ENCODE results near the gene PDSS1. TPM values are rescaled to one million over a fixed set of nuclear protein-coding genes. Genes with fewer than 3 reads are reported as not detected.

The PDSS1 gene
- total and polyA plus RNA-seq, 9 of the 15 experiments (the other 6 are each of a cell fraction or from before 2014, with no cell fraction given) = 11.0 to 59.5 (median 45.3) TPM

DNA sequence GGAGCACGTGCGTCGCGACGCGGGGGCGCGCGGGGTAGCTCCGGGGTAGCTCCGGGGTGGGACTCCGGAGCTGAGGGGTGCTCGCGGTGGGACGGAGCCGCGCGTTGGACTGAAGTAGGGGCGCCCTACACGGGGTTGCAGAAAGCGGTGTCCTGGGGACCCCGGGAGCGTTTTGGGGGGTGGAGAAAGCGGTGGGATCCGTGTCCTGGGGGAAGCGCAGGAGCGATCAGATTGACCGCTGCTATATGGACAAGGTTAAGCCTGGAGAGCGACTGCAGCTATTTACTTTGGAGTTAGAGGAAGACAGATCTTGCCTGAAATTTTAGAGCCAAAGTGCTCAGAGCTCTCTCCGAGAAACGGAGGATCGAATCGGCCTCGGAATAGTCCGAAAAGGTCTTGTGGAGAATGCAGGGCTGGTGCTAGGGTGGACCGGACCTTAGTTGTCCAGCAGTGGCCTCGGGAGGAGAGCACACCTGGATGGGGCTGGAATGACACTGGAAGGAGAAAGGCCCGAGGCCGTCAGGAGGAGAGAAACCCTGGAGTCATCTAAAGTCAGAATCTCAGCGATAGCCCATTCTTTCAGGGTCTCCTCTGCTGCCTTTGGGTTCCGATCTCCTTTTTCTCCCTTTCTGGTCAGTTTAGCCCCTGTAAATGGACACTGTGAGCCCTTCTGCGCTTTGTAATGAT lies 564 bp downstream of the PDSS1 start (continued):
- TF ChIP-seq, protein P1, sequence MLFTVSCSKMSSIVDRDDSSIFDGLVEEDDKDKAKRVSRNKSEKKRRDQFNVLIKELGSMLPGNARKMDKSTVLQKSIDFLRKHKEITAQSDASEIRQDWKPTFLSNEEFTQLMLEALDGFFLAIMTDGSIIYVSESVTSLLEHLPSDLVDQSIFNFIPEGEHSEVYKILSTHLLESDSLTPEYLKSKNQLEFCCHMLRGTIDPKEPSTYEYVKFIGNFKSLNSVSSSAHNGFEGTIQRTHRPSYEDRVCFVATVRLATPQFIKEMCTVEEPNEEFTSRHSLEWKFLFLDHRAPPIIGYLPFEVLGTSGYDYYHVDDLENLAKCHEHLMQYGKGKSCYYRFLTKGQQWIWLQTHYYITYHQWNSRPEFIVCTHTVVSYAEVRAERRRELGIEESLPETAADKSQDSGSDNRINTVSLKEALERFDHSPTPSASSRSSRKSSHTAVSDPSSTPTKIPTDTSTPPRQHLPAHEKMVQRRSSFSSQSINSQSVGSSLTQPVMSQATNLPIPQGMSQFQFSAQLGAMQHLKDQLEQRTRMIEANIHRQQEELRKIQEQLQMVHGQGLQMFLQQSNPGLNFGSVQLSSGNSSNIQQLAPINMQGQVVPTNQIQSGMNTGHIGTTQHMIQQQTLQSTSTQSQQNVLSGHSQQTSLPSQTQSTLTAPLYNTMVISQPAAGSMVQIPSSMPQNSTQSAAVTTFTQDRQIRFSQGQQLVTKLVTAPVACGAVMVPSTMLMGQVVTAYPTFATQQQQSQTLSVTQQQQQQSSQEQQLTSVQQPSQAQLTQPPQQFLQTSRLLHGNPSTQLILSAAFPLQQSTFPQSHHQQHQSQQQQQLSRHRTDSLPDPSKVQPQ (CRISPR knock-in tag; IDR thresholded peaks at IDR 0.05; ENCODE audit: borderline replicate concordance) = no peak
- no peak for TF ChIP-seq PTTG1 (tag; IDR thresholded peaks at IDR 0.05; ENCODE audit: low read depth)
- TF ChIP-seq FOSL1 (tag; conservative IDR thresholded peaks at IDR 0.05) = no peak
- no peak for TF ChIP-seq SOX6 (IDR thresholded peaks at IDR 0.05)
- no peak for TF ChIP-seq MIER1 (IDR thresholded peaks at IDR 0.05; ENCODE audit: low read depth)
- TF ChIP-seq ZNF696 (CRISPR knock-in tag; conservative IDR thresholded peaks at IDR 0.05) = no peak
- TF ChIP-seq NFIC (IDR thresholded peaks at IDR 0.05) = no peak
- no peak for TF ChIP-seq ARID1B (IDR thresholded peaks at IDR 0.05)
- no peak for TF ChIP-seq PHF21A (IDR thresholded peaks at IDR 0.05; ENCODE audit: borderline replicate concordance, low read depth)
- TF ChIP-seq, protein P2, sequence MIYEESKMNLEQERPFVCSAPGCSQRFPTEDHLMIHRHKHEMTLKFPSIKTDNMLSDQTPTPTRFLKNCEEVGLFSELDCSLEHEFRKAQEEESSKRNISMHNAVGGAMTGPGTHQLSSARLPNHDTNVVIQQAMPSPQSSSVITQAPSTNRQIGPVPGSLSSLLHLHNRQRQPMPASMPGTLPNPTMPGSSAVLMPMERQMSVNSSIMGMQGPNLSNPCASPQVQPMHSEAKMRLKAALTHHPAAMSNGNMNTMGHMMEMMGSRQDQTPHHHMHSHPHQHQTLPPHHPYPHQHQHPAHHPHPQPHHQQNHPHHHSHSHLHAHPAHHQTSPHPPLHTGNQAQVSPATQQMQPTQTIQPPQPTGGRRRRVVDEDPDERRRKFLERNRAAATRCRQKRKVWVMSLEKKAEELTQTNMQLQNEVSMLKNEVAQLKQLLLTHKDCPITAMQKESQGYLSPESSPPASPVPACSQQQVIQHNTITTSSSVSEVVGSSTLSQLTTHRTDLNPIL (CRISPR knock-in tag; IDR thresholded peaks at IDR 0.05) = no peak
- no peak for TF ChIP-seq HDGF (IDR thresholded peaks at IDR 0.05)
- TF ChIP-seq, protein P3, sequence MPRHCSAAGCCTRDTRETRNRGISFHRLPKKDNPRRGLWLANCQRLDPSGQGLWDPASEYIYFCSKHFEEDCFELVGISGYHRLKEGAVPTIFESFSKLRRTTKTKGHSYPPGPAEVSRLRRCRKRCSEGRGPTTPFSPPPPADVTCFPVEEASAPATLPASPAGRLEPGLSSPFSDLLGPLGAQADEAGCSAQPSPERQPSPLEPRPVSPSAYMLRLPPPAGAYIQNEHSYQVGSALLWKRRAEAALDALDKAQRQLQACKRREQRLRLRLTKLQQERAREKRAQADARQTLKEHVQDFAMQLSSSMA (CRISPR knock-in tag; IDR thresholded peaks at IDR 0.05) = no peak
- TF ChIP-seq, protein P4, sequence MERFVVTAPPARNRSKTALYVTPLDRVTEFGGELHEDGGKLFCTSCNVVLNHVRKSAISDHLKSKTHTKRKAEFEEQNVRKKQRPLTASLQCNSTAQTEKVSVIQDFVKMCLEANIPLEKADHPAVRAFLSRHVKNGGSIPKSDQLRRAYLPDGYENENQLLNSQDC (CRISPR knock-in tag; IDR thresholded peaks at IDR 0.05) = no peak
- TF ChIP-seq, protein P5, sequence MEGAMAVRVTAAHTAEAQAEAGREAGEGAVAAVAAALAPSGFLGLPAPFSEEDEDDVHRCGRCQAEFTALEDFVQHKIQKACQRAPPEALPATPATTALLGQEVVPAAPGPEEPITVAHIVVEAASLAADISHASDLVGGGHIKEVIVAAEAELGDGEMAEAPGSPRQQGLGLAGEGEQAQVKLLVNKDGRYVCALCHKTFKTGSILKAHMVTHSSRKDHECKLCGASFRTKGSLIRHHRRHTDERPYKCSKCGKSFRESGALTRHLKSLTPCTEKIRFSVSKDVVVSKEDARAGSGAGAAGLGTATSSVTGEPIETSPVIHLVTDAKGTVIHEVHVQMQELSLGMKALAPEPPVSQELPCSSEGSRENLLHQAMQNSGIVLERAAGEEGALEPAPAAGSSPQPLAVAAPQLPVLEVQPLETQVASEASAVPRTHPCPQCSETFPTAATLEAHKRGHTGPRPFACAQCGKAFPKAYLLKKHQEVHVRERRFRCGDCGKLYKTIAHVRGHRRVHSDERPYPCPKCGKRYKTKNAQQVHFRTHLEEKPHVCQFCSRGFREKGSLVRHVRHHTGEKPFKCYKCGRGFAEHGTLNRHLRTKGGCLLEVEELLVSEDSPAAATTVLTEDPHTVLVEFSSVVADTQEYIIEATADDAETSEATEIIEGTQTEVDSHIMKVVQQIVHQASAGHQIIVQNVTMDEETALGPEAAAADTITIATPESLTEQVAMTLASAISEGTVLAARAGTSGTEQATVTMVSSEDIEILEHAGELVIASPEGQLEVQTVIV (CRISPR knock-in tag; IDR thresholded peaks at IDR 0.05; ENCODE audit: borderline replicate concordance) = no peak
- no peak for TF ChIP-seq ZNF668 (CRISPR knock-in tag; IDR thresholded peaks at IDR 0.05)
- TF ChIP-seq SAP30 (IDR thresholded peaks at IDR 0.05; ENCODE audit: borderline replicate concordance, insufficient read depth, low read depth, low read length, poor library complexity, severe bottlenecking) = peak; percentile 96
- no peak for TF ChIP-seq BRD4 (IDR thresholded peaks at IDR 0.05)
- TF ChIP-seq ZFX (CRISPR knock-in tag; IDR thresholded peaks at IDR 0.05) = 0 out of 2 replicates have a peak, but pooled peaks have one; percentile 49
- TF ChIP-seq HDAC1 (IDR thresholded peaks at IDR 0.05) = peak in 1 of 2 experiments; percentile 96; a peak in 2 of 4 replicates
- peak; percentile 60 for TF ChIP-seq CHD1 (IDR thresholded peaks at IDR 0.05; ENCODE audit: low read length)

All from K562 (cell line).